HCT116 (cell line): ENCODE data around the gene CDH4.

ENCODE experiments used
- POLR2A ChIP-seq: IDR thresholded peaks from 2 replicates; pipeline ENCODE4 v1.7.0; 2011; ENCODE audit warnings: borderline replicate concordance; ENCODE audit not compliant: insufficient read depth, insufficient read length; ENCODE audit errors: extremely low read depth
- TF ChIP-seq, protein P1 (sequence below), 3 experiments: fragments of 200-600 bp in 1 of 3; sonication (generic) in 1 of 3; IDR thresholded peaks in 2 of 3; conservative IDR thresholded peaks in 1 of 3; 2 replicates each; pipeline ENCODE4 v1.5.1; 2012 to 2017; ENCODE audit warnings: low read depth in 2 of 3, low read length in 2 of 3, antibody characterized with exemption in 1 of 3, borderline replicate concordance in 1 of 3, control low read depth in 1 of 3, mild to moderate bottlenecking in 1 of 3, mixed read lengths in 1 of 3, mixed run types in 1 of 3, moderate library complexity in 1 of 3; ENCODE audit not compliant: insufficient read depth in 1 of 3

DNA sequence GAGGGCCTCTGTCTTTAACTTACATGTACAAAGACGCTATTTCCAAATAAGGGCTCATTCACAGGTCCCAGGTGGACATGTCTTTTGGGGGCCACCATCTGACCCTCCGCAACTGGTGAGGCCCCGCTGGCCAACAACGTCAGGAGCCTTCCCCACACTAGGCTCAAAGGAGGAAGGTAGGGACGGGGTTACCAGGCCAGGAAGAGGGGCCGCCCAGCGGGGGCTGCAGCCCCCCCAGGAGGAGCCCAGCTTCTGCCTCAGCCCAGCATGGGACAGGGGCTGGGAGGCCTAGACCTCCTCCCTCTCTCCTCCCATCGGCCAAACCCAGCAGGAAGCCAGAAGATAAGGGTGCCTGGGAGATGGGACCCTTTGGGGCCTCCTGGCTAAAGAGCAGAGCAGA lies 670.9 kb downstream of the CDH4 start:
- TF ChIP-seq, protein P1, sequence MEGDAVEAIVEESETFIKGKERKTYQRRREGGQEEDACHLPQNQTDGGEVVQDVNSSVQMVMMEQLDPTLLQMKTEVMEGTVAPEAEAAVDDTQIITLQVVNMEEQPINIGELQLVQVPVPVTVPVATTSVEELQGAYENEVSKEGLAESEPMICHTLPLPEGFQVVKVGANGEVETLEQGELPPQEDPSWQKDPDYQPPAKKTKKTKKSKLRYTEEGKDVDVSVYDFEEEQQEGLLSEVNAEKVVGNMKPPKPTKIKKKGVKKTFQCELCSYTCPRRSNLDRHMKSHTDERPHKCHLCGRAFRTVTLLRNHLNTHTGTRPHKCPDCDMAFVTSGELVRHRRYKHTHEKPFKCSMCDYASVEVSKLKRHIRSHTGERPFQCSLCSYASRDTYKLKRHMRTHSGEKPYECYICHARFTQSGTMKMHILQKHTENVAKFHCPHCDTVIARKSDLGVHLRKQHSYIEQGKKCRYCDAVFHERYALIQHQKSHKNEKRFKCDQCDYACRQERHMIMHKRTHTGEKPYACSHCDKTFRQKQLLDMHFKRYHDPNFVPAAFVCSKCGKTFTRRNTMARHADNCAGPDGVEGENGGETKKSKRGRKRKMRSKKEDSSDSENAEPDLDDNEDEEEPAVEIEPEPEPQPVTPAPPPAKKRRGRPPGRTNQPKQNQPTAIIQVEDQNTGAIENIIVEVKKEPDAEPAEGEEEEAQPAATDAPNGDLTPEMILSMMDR (IDR thresholded peaks at IDR 0.05 in 2 of 3, conservative IDR thresholded peaks at IDR 0.05 in 1 of 3; ENCODE audit: borderline replicate concordance in 1 of 3, insufficient read depth in 1 of 3, low read depth in 2 of 3, low read length in 2 of 3), result no peak
- no peak for TF ChIP-seq POLR2A
